Motor neuron (in vitro differentiated cells): ENCODE data around the gene KRT33B. TPM values are rescaled to one million over a fixed set of nuclear protein-coding genes. Genes with fewer than 3 reads are reported as not detected.

Experiments used
- ATAC-seq, 8 experiments: fragments of 200-7000 bp; cut with Tn5 transposase; replicated peaks in 6 of 8; 2 replicates each; pipeline ENCODE4 v1.8.0; 2021; ENCODE audit warnings: mild to moderate bottlenecking in 8 of 8, moderate library complexity in 8 of 8
- H3K27ac ChIP-seq, 2 donors: fragments of 250-450 bp; sonication (Bioruptor Pico); 2 replicates each; pipeline ENCODE4 v1.9.0; 2021; ENCODE audit warnings: antibody characterized with exemption in 2 of 2, mild to moderate bottlenecking in 2 of 2, moderate library complexity in 1 of 2
- H3K4me1 ChIP-seq, 2 donors: fragments of 250-450 bp; sonication (Bioruptor Pico); replicated peaks in 1 of 2; 2 replicates each; pipeline ENCODE4 v1.6.1; 2021; ENCODE audit warnings: antibody characterized with exemption in 2 of 2, mild to moderate bottlenecking in 2 of 2, moderate library complexity in 1 of 2
- H3K4me3 ChIP-seq, 5 donors: fragments of 250-450 bp; sonication (Bioruptor Pico); 2 replicates each; pipeline ENCODE4 v1.9.0; 2021; ENCODE audit warnings: antibody characterized with exemption in 5 of 5, mild to moderate bottlenecking in 5 of 5, moderate library complexity in 4 of 5
- WGBS, 10 experiments: fragments of 450-650 bp; shearing (Covaris generic); methylation state at CpG; one replicate each; pipeline ENCODE4 v1.0.0; 2022; 5-methylcytosine and 5-hydroxymethylcytosine counted together
- in situ Hi-C, 9 experiments: fragments of 400-800 bp; cut with MboI; loops; one replicate each; pipeline ENCODE4 v1.15.0; 2021; ENCODE audit warnings: low sequenced_read_pairs in 9 of 9, low pct_unique_long_range_greater_than_20kb in 2 of 9; ENCODE audit not compliant: unreplicated experiment in 9 of 9
- total RNA-seq, 8 experiments: library from RNA; unstranded; fragments of 300-600 nt; gene quantifications; 2 replicates each; pipeline versions ENCODE4 v1.2.3 to v1.2.4, GENCODE V29; 2022

KRT33B gene
- total RNA-seq = under 1 TPM in 1 of 8 experiments, not detected in 7; 0.13 TPM

DNA sequence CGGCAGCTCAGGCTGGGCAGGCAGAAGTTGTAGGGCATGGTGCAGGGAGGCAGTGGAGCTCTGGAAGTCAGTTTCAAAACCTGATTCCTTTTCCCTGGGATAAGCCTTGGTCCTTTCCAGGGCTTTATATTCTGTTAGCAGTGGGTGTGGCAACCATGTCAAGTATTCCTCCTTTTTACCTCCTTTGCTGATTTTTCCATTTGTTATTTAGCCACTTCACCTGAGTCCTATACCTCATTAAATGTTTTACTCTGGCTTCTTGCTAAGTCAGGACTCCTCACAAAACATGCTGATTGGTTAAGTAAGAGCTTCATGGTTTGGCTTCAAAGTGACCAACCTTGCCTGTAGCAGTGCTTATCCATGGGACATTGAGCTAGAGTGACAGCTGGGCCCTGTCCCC is at the start of gene KRT33B:
Gene KRT33B (minus strand): TSS at position 101 of the 400 bp plus-strand sequence. CDS start 63 bp downstream, at position 38.
- H3K4me1 ChIP-seq = no peaks in the 10 kb centered on the region
- in situ Hi-C loops = no loop called here
- ATAC-seq = no peak
- 100% methylated on average over 1 of the region's 1 CpG; no CpG with 5 or more reads in 9 of the 10 experiments for WGBS, 10 experiments
- no peak within 1 kb of the TSS for H3K4me3 ChIP-seq
- H3K27ac ChIP-seq = no peak within 1 kb of the TSS

DNA sequence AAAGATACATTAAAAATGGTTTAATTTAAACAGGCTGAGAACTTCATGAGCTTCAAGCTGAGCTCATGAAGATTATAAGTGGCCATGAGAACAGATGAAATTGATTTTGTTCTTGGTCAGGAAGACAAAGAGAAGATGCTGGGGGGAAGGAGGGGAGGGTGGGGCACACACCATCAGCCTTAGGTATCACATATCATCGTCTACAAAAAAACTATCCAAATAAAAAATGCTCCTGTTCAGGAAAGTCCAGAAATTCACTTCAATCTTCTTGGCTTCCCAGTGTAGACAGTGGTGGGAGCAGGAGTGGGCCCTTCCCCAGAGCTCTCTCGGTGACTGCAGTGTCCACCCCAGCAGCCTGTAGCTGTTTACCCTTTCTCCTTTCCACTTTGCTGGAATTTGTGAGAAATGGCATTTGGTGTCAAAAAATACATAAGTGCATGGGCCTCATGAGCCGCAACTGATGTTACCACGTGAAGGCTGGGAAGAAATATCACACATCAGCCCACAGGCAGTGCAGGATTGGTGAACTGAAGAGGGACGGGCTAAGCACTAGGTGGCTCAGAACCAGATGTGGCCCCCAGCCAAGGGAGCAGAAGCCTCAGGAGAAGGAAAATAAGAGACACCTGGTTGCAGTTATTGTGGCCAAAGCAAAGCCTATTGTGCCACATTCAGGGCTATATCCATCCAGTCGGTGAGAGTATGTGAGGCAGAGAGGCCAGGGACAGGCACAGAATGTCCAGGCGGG is 48.7 kb upstream of the KRT33B start:
- in situ Hi-C loops = loop anchor here in 1 of 9 experiments (25.0 kb wide), 1 partner anchor 94 kb away; the partner anchor contains the start of genes KRT13 and KRT15
- WGBS, 10 experiments = 50 to 100% (median 89%) methylated on average over 1 to 5 of the region's 7 CpGs; no CpG with 5 or more reads in 3 of the 10 experiments
- Histone ChIP-seq H3K4me3 (no peak overlapping the region), H3K27ac (no peak overlapping the region), H3K4me1 (peaks cover 2 to 16% of the 10 kb centered on the region in 2 donors)
- no peak for ATAC-seq

DNA sequence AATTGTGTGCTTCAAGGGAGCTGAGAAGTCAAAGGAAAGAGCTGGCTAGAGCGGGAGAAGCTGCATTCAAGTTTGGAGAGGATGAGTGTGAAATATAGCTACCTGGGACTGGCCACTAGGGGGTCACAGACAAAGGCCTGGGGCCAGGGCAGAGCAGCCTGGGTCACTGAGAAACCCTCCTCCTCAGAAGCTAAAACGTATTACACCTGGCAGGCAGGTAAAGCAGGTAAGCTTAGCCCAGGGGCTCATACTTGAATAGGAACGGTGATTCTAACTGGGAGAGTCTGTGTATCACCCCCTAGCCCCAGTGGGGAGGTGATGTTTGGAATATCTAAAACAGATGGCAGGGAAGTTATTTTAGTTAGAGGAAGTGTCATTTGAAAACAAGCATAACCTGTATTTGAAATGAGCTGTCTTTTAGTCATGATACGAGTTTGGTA is 48.0 kb upstream of the KRT33B start:
- Histone ChIP-seq H3K4me3 (no peak overlapping the region), H3K27ac (no peak overlapping the region), H3K4me1 (peaks cover 5 to 16% of the 10 kb centered on the region in 2 donors)
- 10 to 89% (median 58%) methylated on average over 1 to 4 of the region's 4 CpGs for WGBS, 10 experiments
- ATAC-seq = no peak
- in situ Hi-C loops = loop anchor here in 1 of 9 experiments (25.0 kb wide), 1 partner anchor 95 kb away; the partner anchor contains the start of genes KRT13 and KRT15

DNA sequence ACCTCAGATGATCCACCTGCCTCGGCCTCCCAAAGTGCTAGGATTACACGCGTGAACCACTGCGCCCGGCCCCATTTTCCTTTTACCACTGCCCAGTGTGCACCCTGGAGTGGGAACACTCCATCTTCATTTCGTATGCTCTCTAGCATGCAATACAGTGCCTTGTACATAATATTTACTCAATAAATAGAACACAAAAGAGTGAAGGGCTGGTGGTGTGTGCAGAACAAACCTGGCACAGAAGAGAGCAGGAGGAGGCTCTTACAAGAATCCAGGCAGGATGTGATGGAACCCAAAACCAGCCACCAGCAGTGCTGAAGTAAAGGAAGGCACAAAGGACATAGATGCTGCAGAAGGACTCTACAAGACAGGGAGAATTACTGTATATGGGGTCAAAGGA is 47.5 kb upstream of the KRT33B start:
- 71 to 100% (median 98%) methylated on average over 1 to 5 of the region's 6 CpGs; no CpG with 5 or more reads in 5 of the 10 experiments for WGBS, 10 experiments
- no peak overlapping the region for H3K4me3 ChIP-seq
- peak in 1 of 8 experiments; percentile 70 for ATAC-seq
- H3K27ac ChIP-seq = no peak overlapping the region
- in situ Hi-C loops = loop anchor here in 1 of 9 experiments (25.0 kb wide), 1 partner anchor 95 kb away; the partner anchor contains the start of genes KRT13 and KRT15
- H3K4me1 ChIP-seq = peaks cover 5 to 16% of the 10 kb centered on the region in 2 donors

DNA sequence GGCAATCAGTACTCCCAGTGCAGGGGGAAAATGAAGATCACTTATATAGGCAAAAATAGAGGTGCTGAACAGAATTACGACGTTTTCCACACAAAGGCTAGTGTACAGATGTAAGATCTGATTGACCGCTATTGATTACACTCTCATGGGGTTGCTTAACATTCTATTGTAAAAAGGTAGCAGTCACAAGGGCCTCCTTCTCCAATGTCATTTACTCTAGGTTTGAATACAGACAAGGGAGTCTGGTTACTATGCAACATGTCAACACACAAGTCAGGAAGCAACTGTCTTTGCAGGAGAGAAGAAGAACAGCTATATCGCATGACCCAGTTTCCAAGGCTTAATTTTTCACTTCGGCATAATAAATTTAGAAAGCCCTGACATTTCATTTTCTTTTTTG is 46.9 kb upstream of the KRT33B start:
- H3K27ac ChIP-seq = peak overlapping the region in 1 of 2 donors; percentile 8
- whole genome bisulfite sequencing, 10 experiments = 59 to 100% (median 86%) methylated on average over 1 to 5 of the region's 5 CpGs; no CpG with 5 or more reads in 1 of the 10 experiments
- peak in 2 of 8 experiments; percentile 46 to 79 for ATAC-seq
- H3K4me1 ChIP-seq = peaks cover 5 to 16% of the 10 kb centered on the region in 2 donors
- no peak overlapping the region for H3K4me3 ChIP-seq
- in situ Hi-C loops = loop anchor here in 1 of 9 experiments (25.0 kb wide), 1 partner anchor 96 kb away; the partner anchor contains the start of genes KRT13 and KRT15

DNA sequence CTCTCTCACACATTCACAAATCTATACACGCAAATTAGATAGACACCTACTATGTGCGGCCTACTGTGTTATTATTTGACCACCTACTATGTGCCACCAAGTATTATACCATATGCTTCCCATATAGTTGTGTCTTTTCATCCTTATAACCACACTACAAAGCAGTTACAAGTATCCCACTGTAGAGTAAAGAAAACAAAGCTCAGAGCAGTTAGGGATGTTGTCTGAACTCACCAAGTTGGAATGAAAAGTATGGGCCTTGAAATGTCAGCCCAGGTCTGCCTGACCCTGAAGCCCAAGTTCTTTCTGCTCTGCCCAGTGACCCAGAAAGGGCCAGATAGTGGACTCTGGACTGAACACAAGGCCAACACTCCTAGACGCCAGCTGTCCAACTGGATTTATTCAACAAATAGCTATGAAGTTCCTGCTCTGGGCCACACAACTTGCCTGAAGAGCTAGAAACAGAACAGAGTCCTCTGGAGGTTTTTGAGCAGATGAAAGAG is 46.3 kb upstream of the KRT33B start:
- 20 to 100% (median 96%) methylated on average over 1 to 3 of the region's 3 CpGs; no CpG with 5 or more reads in 1 of the 10 experiments for WGBS, 10 experiments
- no peak overlapping the region for H3K4me3 ChIP-seq
- H3K4me1 ChIP-seq = peaks cover 5 to 16% of the 10 kb centered on the region in 2 donors
- peak overlapping the region in 1 of 2 donors; percentile 8 for H3K27ac ChIP-seq
- in situ Hi-C loops = loop anchor here in 1 of 9 experiments (25.0 kb wide), 1 partner anchor 96 kb away; the partner anchor contains the start of genes KRT13 and KRT15
- no peak for ATAC-seq

DNA sequence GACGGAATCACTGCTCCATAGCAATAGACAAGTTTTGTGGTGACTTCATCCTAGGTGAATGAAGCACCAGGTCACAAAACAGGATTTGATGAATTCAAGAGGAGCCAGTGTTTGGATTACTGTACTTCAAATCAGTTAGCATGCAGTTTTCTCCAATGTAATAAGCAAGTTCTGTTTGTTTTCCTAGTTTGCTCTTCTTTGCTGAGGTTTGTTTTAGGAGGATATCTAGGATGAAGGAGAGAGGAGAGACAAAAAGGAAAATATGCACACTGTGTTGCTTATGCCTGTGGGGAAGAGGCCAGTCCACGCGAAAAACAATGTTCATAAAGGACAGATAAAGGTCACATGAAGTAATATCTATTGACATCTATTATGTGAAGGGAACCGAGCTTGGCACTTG is 45.8 kb upstream of the KRT33B start:
- Histone ChIP-seq H3K4me3 (no peak overlapping the region), H3K4me1 (peaks cover 5 to 16% of the 10 kb centered on the region in 2 donors), H3K27ac (no peak overlapping the region)
- ATAC-seq = no peak
- in situ Hi-C loops = loop anchor here in 1 of 9 experiments (25.0 kb wide), 1 partner anchor 97 kb away; the partner anchor contains the start of genes KRT13 and KRT15
- WGBS, 10 experiments = 88 to 100% (median 96%) methylated on average over 2 to 4 of the region's 4 CpGs; no CpG with 5 or more reads in 1 of the 10 experiments

DNA sequence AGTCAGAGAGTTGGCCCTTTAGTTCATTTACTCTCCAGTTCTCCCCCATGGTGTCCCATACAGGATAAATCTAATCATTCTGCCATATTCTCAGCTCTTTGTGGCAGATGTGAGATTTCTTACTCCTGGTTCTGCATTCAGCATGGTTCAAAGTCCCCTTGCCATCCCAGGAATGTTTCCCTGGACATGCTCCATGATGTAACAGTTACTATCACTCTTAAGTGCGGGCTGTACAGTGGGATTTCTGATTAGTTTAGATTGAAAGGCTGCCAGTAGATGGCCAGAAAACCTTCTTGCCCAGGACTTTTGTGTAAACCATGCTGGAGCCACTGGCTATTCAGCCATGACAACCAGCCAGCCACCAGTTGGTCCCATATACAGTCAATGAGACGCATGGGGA is 44.4 kb upstream of the KRT33B start:
- Histone ChIP-seq H3K4me3 (no peak overlapping the region), H3K27ac (no peak overlapping the region), H3K4me1 (peaks cover 5 to 16% of the 10 kb centered on the region in 2 donors)
- no peak for ATAC-seq
- 100% methylated on average over 1 to 2 of the region's 2 CpGs; no CpG with 5 or more reads in 5 of the 10 experiments for WGBS, 10 experiments
- in situ Hi-C loops = loop anchor here in 1 of 9 experiments (25.0 kb wide), 1 partner anchor 98 kb away; the partner anchor contains the start of genes KRT13 and KRT15

DNA sequence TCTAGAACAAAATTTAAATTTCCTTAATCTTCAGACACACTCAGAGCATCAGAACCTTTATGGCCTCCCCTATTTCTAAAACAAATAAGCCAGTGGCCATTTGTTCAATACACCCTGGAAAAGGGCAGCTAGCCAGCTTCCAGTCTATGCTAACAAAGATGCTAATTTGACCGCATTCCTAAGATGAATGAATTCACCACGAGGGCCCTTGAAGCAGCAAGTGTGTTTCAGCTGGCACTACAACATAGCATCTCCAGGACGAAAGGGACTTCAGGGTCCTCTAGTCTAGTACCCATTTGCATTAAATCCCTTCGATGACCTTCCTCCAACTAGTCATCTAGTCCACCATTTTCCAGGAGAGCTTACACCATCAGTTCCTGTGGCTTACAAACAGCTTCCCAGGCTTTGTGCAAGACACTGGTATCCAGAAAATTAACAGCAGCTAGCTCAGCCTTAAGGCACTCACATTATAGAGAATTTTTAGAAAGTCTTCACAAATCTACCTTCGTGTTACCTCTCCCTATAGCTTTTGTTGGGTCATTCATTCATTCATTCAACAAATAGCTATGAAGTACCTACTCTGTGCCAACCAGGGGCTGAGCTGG is 43.8 kb upstream of the KRT33B start:
- Histone ChIP-seq H3K4me3 (no peak overlapping the region), H3K27ac (no peak overlapping the region), H3K4me1 (peaks cover 5 to 16% of the 10 kb centered on the region in 2 donors)
- peak in 4 of 8 experiments; percentile 28 to 100 (median 98) for ATAC-seq
- in situ Hi-C loops = loop anchor here in 1 of 9 experiments (25.0 kb wide), 1 partner anchor 99 kb away; the partner anchor contains the start of genes KRT13 and KRT15
- WGBS, 10 experiments = 0 to 100% (median 36%) methylated on average over 1 to 5 of the region's 5 CpGs; no CpG with 5 or more reads in 1 of the 10 experiments

DNA sequence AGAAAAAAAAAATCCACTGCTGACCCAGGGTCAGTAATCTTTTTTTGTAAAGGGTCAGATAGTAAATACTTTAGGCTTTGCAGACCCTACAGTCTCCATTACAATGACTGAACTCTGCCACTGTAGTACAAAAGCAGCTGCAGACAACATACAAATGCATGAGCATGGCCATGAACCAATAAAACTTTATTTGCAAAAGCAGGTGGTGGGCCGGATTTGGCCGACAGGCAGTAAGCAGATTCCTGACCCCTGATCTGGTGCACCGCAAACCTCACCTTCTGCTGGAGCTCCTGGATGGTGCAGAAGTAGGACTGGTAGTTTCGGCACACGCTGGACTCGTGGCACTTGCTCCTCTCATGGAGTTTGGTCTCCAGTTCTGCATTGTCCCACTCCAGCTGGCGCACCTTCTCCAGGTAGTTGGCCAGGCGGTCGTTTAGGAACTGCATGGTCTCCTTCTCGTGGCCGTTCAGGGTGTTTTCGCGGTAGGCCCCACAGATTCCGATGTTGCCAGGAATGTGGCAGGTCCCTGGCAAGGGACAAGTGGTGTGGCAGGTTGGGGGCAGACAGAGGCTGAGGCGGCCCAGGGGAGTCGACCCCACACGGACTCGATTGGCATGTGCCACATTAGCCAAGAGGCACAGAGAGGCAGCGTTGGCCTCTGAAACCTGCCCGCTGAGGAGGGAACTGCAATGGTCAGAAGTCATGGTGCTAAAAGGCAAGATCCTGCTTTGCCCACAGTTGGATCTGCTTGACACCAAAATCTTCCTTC is 41.6 kb upstream of the KRT33B start:
- in situ Hi-C loops = loop anchor here in 1 of 9 experiments (25.0 kb wide), 1 partner anchor 101 kb away; the partner anchor contains the start of genes KRT13 and KRT15

DNA sequence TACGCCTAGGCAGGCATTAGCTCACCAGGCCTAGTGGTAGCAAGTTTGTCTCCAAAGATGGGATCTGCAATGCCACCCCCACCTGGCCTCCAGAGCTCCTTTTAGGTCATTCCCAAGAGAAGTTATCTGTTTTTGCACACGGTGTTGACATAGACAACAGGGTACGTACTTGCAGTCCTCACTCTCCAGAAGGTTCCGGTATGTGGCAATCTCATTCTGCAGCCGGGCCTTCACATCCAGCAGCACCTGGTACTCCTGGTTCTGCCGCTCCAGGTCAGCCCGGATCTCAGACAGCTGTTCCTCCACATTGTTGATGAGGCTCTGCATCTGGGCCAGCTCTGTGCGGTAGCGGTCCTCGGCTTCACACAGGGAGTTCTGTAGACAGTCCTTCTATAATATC is 37.6 kb upstream of the KRT33B start:
- H3K27ac ChIP-seq = no peak overlapping the region
- H3K4me1 ChIP-seq = peaks cover 0 to 7% of the 10 kb centered on the region in 2 donors
- no peak overlapping the region for H3K4me3 ChIP-seq
- in situ Hi-C loops = loop anchor here in 1 of 9 experiments (25.0 kb wide), 1 partner anchor 105 kb away; the partner anchor contains the start of genes KRT13 and KRT15
- 82 to 100% (median 96%) methylated on average over 1 to 7 of the region's 10 CpGs; no CpG with 5 or more reads in 1 of the 10 experiments for WGBS, 10 experiments
- ATAC-seq = no peak

More for the DNA sequence above, 41.6 kb upstream of the KRT33B start:
- H3K4me3 ChIP-seq = no peak overlapping the region
- ATAC-seq = no peak
- whole genome bisulfite sequencing, 10 experiments = 79 to 100% (median 92%) methylated on average over 1 to 19 of the region's 20 CpGs; no CpG with 5 or more reads in 1 of the 10 experiments
- H3K27ac ChIP-seq = no peak overlapping the region
- H3K4me1 ChIP-seq = peaks cover 5 to 9% of the 10 kb centered on the region in 2 donors
